Tibial nerve (tissue), 4 donors: ENCODE results near the gene KCNT2. TPM values are rescaled to one million over a fixed set of nuclear protein-coding genes. Genes with fewer than 3 reads are reported as not detected.

Experiments used
- DNase-seq, 2 donors: peaks; one replicate each; pipeline ENCODE4 v3.0.0-alpha.2; 2019; ENCODE audit warnings: low spot score in 2 of 2
- H3K27ac ChIP-seq, 4 donors: fragments of 200-600 bp; sonication (generic) in 3 of 4; one replicate each; pipeline ENCODE4 v1.5.1; 2017 to 2019; ENCODE audit warnings: mild to moderate bottlenecking in 1 of 4
- H3K27me3 ChIP-seq, 2 donors: fragments of 200-600 bp; sonication (generic) in 1 of 2; one replicate each; pipeline versions ENCODE4 v1.5.1 to v1.6.0; 2017 to 2019
- H3K36me3 ChIP-seq, 3 donors: fragments of 200-600 bp; sonication (generic); one replicate each; pipeline ENCODE4 v1.5.1; 2018 to 2019
- H3K4me1 ChIP-seq, 4 donors: fragments of 200-600 bp; sonication (generic) in 3 of 4; one replicate each; pipeline ENCODE4 v1.5.1; 2017 to 2019
- H3K4me3 ChIP-seq, 4 donors: fragments of 200-600 bp; sonication (generic) in 3 of 4; one replicate each; pipeline ENCODE4 v1.5.1; 2017 to 2019; ENCODE audit warnings: mild to moderate bottlenecking in 1 of 4, moderate library complexity in 1 of 4
- H3K9me3 ChIP-seq, 4 donors: fragments of 200-600 bp; sonication (generic) in 3 of 4; one replicate each; pipeline ENCODE4 v1.5.1; 2017 to 2019
- EP300 ChIP-seq, 2 donors: sonication (generic); formaldehyde crosslinking; IDR thresholded peaks; one replicate each; pipeline ENCODE4 v1.6.1; 2017; ENCODE audit warnings: antibody characterized with exemption in 2 of 2, mild to moderate bottlenecking in 1 of 2
- POLR2A ChIP-seq, 2 donors: fragments of 450-650 bp; IDR thresholded peaks; one replicate each; pipeline ENCODE4 v1.6.1; 2017; ENCODE audit warnings: antibody characterized with exemption in 2 of 2, mild to moderate bottlenecking in 2 of 2, moderate library complexity in 2 of 2
- WGBS, 2 donors: methylation state at CpG; one replicate each; pipeline ENCODE4 v1.1.5; 2018; 5-methylcytosine and 5-hydroxymethylcytosine counted together
- total RNA-seq, 4 donors: library from RNA; depleted of rRNA; stranded (reverse); fragments of >200 nt; gene quantifications; one replicate each; pipeline ENCODE4 v1.1.0, GENCODE V29; 2016
- TF ChIP-seq, protein P1 (sequence below), 5 experiments: fragments of 200-600 bp in 3 of 5; fragments of 450-650 bp in 2 of 5; sonication (generic) in 3 of 5; IDR thresholded peaks; one replicate each; pipeline ENCODE4 v1.5.1; 2016 to 2019; ENCODE audit warnings: antibody characterized with exemption in 5 of 5, mild to moderate bottlenecking in 3 of 5, moderate library complexity in 2 of 5

The KCNT2 gene
- total RNA-seq, 4 donors from 2014 or later, result 8.0 to 9.9 (median 8.6) TPM

DNA sequence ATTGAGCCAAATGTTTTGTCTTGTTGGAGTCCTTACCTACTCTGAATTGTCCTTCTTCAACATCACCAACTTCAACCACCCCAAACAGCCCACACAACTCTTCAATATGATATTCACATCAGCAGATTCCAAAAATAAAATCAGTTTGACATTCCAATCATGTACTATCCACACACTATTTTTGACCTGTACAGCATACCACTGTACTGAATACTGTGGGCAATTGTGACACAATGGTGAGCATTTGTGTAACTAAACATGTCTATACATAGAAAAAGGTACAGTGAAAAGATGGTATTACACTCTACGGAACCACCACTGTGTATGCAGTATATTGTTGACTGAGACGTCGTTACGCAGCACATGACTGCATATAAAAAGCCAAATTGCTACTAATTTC lies 223.1 kb downstream of the KCNT2 start:
- H3K27me3 ChIP-seq, result no peaks in the 10 kb centered on the region
- no peak overlapping the region for H3K4me3 ChIP-seq
- DNase-seq, result no peak
- 94 to 99% methylated on average over 4 of the region's 4 CpGs for WGBS, 2 donors
- no peak overlapping the region for H3K27ac ChIP-seq
- TF ChIP-seq EP300 (IDR thresholded peaks at IDR 0.05) (no peak), POLR2A (IDR thresholded peaks at IDR 0.05) (no peak)
- TF ChIP-seq, protein P1, sequence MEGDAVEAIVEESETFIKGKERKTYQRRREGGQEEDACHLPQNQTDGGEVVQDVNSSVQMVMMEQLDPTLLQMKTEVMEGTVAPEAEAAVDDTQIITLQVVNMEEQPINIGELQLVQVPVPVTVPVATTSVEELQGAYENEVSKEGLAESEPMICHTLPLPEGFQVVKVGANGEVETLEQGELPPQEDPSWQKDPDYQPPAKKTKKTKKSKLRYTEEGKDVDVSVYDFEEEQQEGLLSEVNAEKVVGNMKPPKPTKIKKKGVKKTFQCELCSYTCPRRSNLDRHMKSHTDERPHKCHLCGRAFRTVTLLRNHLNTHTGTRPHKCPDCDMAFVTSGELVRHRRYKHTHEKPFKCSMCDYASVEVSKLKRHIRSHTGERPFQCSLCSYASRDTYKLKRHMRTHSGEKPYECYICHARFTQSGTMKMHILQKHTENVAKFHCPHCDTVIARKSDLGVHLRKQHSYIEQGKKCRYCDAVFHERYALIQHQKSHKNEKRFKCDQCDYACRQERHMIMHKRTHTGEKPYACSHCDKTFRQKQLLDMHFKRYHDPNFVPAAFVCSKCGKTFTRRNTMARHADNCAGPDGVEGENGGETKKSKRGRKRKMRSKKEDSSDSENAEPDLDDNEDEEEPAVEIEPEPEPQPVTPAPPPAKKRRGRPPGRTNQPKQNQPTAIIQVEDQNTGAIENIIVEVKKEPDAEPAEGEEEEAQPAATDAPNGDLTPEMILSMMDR (IDR thresholded peaks at IDR 0.05), result no peak
- no peaks in the 10 kb centered on the region for H3K4me1 ChIP-seq
- no peaks in the 10 kb centered on the region for H3K9me3 ChIP-seq
- H3K36me3 ChIP-seq, result no peaks in the 10 kb centered on the region

DNA sequence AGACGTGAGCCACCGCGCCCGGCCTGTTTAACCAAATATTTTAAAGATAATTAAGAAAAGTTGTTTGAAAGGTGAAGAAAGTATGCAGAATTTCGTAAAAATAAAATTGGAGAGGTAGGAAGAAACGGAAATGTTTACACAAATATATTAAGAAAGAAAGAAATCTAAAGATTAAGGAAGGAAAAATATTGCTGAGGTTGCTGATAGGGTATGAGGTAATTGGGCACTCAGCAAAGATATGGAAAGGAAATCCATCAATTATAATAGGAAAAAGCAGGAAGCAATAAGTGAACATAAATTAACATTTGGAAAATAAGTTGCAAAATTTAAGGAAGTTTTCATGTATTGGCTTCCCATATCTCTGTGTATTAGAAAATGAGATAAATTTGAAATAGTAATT lies 225.9 kb downstream of the KCNT2 start:
- no peak overlapping the region for H3K27ac ChIP-seq
- WGBS, 2 donors, result 84 to 88% methylated on average over 6 of the region's 6 CpGs
- H3K27me3 ChIP-seq, result no peaks in the 10 kb centered on the region
- H3K4me1 ChIP-seq, result no peaks in the 10 kb centered on the region
- H3K36me3 ChIP-seq, result no peaks in the 10 kb centered on the region
- TF ChIP-seq POLR2A (IDR thresholded peaks at IDR 0.05) (no peak), EP300 (IDR thresholded peaks at IDR 0.05) (no peak)
- TF ChIP-seq, protein P1 (IDR thresholded peaks at IDR 0.05), result no peak
- DNase-seq, result no peak
- H3K9me3 ChIP-seq, result no peaks in the 10 kb centered on the region
- no peak overlapping the region for H3K4me3 ChIP-seq

DNA sequence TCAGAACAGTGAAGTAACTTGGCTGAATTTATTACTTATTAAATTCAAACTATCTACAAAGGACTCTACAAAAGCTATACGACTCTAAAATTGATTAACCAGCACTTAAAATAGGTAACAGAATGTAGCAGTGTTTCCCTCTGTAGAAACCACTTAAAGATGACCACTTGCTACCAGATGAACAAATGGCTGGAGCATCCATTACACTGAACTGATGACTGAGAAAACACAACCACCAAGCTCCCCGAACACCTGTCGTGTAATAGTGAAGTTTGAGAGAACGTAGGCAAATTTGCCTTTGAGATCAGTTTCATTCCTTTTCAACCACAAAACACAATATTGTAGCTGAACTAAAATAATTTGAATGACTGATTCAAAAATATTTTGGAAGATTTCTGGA lies 226.7 kb downstream of the KCNT2 start:
- WGBS, 2 donors, result 91 to 93% methylated on average over 4 of the region's 4 CpGs
- H3K9me3 ChIP-seq, result no peaks in the 10 kb centered on the region
- no peak for DNase-seq
- H3K27ac ChIP-seq, result no peak overlapping the region
- no peak for TF ChIP-seq POLR2A (IDR thresholded peaks at IDR 0.05)
- TF ChIP-seq EP300 (IDR thresholded peaks at IDR 0.05), result no peak
- TF ChIP-seq, protein P1 (IDR thresholded peaks at IDR 0.05), result no peak
- H3K4me3 ChIP-seq, result no peak overlapping the region
- H3K4me1 ChIP-seq, result no peaks in the 10 kb centered on the region
- no peaks in the 10 kb centered on the region for H3K27me3 ChIP-seq
- no peaks in the 10 kb centered on the region for H3K36me3 ChIP-seq

DNA sequence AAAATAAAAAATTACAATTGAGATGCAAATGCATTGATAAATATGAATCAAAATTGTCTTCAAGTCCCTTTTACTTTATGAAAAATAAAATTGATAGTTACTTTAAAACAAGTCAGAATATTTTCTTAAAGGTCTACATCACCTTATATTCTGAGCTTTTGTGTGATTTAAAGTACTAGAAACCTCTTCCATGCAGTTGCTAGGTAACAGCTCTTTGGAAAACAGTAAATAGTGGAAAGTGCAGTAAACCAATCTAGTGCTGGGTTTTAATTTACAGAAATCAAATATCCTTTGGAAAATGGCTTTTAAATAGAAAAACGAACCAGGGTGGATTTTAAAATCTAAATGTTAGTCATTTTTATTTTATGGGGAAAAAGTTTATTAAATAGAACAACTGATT lies 227.9 kb downstream of the KCNT2 start:
- H3K27ac ChIP-seq, result no peak overlapping the region
- no peaks in the 10 kb centered on the region for H3K9me3 ChIP-seq
- H3K4me3 ChIP-seq, result no peak overlapping the region
- WGBS, 2 donors, result 37 to 49% methylated on average over 1 of the region's 1 CpG
- TF ChIP-seq POLR2A (IDR thresholded peaks at IDR 0.05), result no peak
- no peak for TF ChIP-seq EP300 (IDR thresholded peaks at IDR 0.05)
- TF ChIP-seq, protein P1 (IDR thresholded peaks at IDR 0.05), result no peak
- no peak for DNase-seq
- H3K4me1 ChIP-seq, result no peaks in the 10 kb centered on the region
- no peaks in the 10 kb centered on the region for H3K27me3 ChIP-seq
- no peaks in the 10 kb centered on the region for H3K36me3 ChIP-seq

DNA sequence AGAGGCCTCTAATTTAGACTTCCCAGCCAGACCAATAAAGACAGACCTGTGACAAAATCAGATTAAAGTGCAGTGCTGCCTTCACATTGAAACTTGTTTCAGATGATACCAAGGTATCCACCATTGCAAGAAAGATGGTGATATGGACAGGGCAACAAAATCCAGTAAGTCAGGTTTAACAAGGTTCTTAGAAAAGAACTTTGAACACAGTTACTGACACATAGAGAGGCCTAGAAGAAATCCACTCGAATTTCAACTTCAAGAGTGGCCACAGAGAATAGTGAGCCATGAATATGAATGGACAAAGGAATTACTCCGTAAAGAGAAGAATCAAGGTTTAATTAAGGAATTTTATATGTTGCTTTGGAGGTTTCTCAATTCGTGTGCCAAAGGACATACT lies 230.4 kb downstream of the KCNT2 start:
- no peak for DNase-seq
- Histone ChIP-seq H3K27me3 (no peaks in the 10 kb centered on the region), H3K4me3 (no peak overlapping the region), H3K4me1 (peaks cover 0 to 9% (median 0%) of the 10 kb centered on the region in 4 donors), H3K9me3 (no peaks in the 10 kb centered on the region), H3K36me3 (no peaks in the 10 kb centered on the region), H3K27ac (no peak overlapping the region)
- TF ChIP-seq POLR2A (IDR thresholded peaks at IDR 0.05) (no peak), EP300 (IDR thresholded peaks at IDR 0.05) (no peak)
- 84 to 90% methylated on average over 3 of the region's 3 CpGs for WGBS, 2 donors
